Gastrocnemius medialis (tissue), 4 donors: ENCODE measurements around the gene SYTL5. TPM values are rescaled to one million over a fixed set of nuclear protein-coding genes. Genes with fewer than 3 reads are reported as not detected.

Experiments
- ATAC-seq, 2 donors: fragments of 150-250 bp; one replicate each; pipeline ENCODE4 v1.9.1; 2016
- DNase-seq, 2 donors: peaks; one replicate each; pipeline ENCODE4 v3.0.0-alpha.2; 2019
- H3K27ac ChIP-seq, 4 donors: fragments of 200-600 bp; sonication (generic); 1 replicate in 1 of 4; 2 replicates in 3 of 4; pipeline ENCODE4 v1.5.1; 2016 to 2018; ENCODE audit warnings: mild to moderate bottlenecking in 2 of 4, moderate library complexity in 1 of 4
- H3K27me3 ChIP-seq, 3 donors: fragments of 200-600 bp; sonication (generic) in 2 of 3; 1 replicate in 1 of 3; 2 replicates in 2 of 3; pipeline versions ENCODE4 v1.5.1 to v1.6.0; 2016 to 2019; ENCODE audit warnings: mild to moderate bottlenecking in 1 of 3, moderate library complexity in 1 of 3
- H3K36me3 ChIP-seq, 2 donors: fragments of 200-600 bp; sonication (generic) in 1 of 2; one replicate each; pipeline ENCODE4 v1.5.1; 2017 to 2018
- H3K4me1 ChIP-seq, 2 donors: fragments of 200-600 bp; sonication (generic) in 1 of 2; one replicate each; pipeline ENCODE4 v1.5.1; 2016 to 2017; ENCODE audit warnings: mild to moderate bottlenecking in 2 of 2
- H3K4me3 ChIP-seq, 4 donors: fragments of 200-600 bp; sonication (generic) in 3 of 4; 1 replicate in 1 of 4; 2 replicates in 3 of 4; pipeline ENCODE4 v1.5.1; 2016 to 2019; ENCODE audit warnings: mild to moderate bottlenecking in 2 of 4
- H3K9me3 ChIP-seq, 3 donors: fragments of 200-600 bp; sonication (generic) in 2 of 3; 1 replicate in 1 of 3; 2 replicates in 2 of 3; pipeline ENCODE4 v1.5.1; 2016 to 2019
- CTCF ChIP-seq, 5 experiments: fragments of 450-650 bp in 3 of 5; fragments of 200-600 bp in 2 of 5; sonication (generic) in 2 of 5; IDR thresholded peaks in 4 of 5; conservative IDR thresholded peaks in 1 of 5; 1 replicate in 4 of 5; 2 replicates in 1 of 5; pipeline ENCODE4 v1.5.1; 2016 to 2019; ENCODE audit warnings: antibody characterized with exemption in 5 of 5, mild to moderate bottlenecking in 3 of 5, moderate library complexity in 3 of 5
- POLR2A ChIP-seq, 2 donors: fragments of 450-650 bp; IDR thresholded peaks; one replicate each; pipeline ENCODE4 v1.6.1; 2017; ENCODE audit warnings: antibody characterized with exemption in 2 of 2, mild to moderate bottlenecking in 2 of 2, moderate library complexity in 2 of 2
- in situ Hi-C, 4 donors: fragments of 200-750 bp; cut with MboI; loops; one replicate each; pipeline versions ENCODE4 v1.15.0 to v1.8.0; 2017; ENCODE audit warnings: low sequenced_read_pairs in 4 of 4
- intact Hi-C: fragments of 100-400 bp; cut with DNase I; formaldehyde crosslinking; loops from one replicate; pipeline ENCODE4 v1.15.1; 2023; ENCODE audit warnings: low total_unique reads
- total RNA-seq, 4 donors: library from RNA; depleted of rRNA; stranded (reverse); fragments of >200 nt; gene quantifications; one replicate each; pipeline versions ENCODE4 v1.1.0 to v1.2.3, GENCODE V29; 2016

Gene SYTL5
- total RNA-seq, 4 donors from 2014 or later = not detected

- Histone ChIP-seq H3K36me3 (no peaks in the 10 kb centered on the region), H3K27ac (no peak overlapping the region), H3K27me3 (peaks cover 0 to 3% (median 0%) of the 10 kb centered on the region in 3 donors), H3K4me1 (no peaks in the 10 kb centered on the region), H3K9me3 (no peaks in the 10 kb centered on the region), H3K4me3 (no peak overlapping the region)
- ATAC-seq = no peak
- no peak for DNase-seq
- intact Hi-C loops = no loop called here
- TF ChIP-seq POLR2A (IDR thresholded peaks at IDR 0.05) = no peak
- TF ChIP-seq CTCF (IDR thresholded peaks at IDR 0.05 in 4 of 5, conservative IDR thresholded peaks at IDR 0.05 in 1 of 5) = no peak
- in situ Hi-C loops = no loop called here
These were observed 142.7 kb downstream of the SYTL5 start for GRCh38 chrX:38149016-38149415.

- Histone ChIP-seq H3K4me3 (no peak overlapping the region), H3K4me1 (no peaks in the 10 kb centered on the region), H3K36me3 (no peaks in the 10 kb centered on the region), H3K27me3 (peaks cover 0 to 3% (median 0%) of the 10 kb centered on the region in 3 donors), H3K9me3 (no peaks in the 10 kb centered on the region), H3K27ac (no peak overlapping the region)
- no peak for TF ChIP-seq POLR2A (IDR thresholded peaks at IDR 0.05)
- no peak for TF ChIP-seq CTCF (IDR thresholded peaks at IDR 0.05 in 4 of 5, conservative IDR thresholded peaks at IDR 0.05 in 1 of 5)
- in situ Hi-C loops = loop anchor here in 1 of 4 donors (25.0 kb wide), 1 partner anchor 239 kb away; no protein-coding TSS in a partner anchor
- ATAC-seq (no peak), DNase-seq (no peak)
- intact Hi-C loops = no loop called here
These were observed 144.6 kb downstream of the SYTL5 start for GRCh38 chrX:38150993-38151392.

GRCh38 chrX:38151441-38151840, 145.1 kb downstream of the SYTL5 start:
- no peaks in the 10 kb centered on the region for H3K9me3 ChIP-seq
- H3K27me3 ChIP-seq = peaks cover 0 to 3% (median 0%) of the 10 kb centered on the region in 3 donors
- DNase-seq = no peak
- in situ Hi-C loops (loop anchor here in 1 of 4 donors (25.0 kb wide), 1 partner anchor 239 kb away; no protein-coding TSS in a partner anchor), intact Hi-C loops (no loop called here)
- no peaks in the 10 kb centered on the region for H3K36me3 ChIP-seq
- no peaks in the 10 kb centered on the region for H3K4me1 ChIP-seq
- no peak overlapping the region for H3K27ac ChIP-seq
- ATAC-seq = no peak
- H3K4me3 ChIP-seq = no peak overlapping the region
- TF ChIP-seq POLR2A (IDR thresholded peaks at IDR 0.05) (no peak), CTCF (IDR thresholded peaks at IDR 0.05 in 4 of 5, conservative IDR thresholded peaks at IDR 0.05 in 1 of 5) (no peak)

GRCh38 chrX:38154340-38154739, 148.0 kb downstream of the SYTL5 start:
- Histone ChIP-seq H3K4me1 (no peaks in the 10 kb centered on the region), H3K27ac (no peak overlapping the region), H3K27me3 (peaks cover 0 to 3% (median 0%) of the 10 kb centered on the region in 3 donors), H3K36me3 (no peaks in the 10 kb centered on the region), H3K4me3 (no peak overlapping the region), H3K9me3 (no peaks in the 10 kb centered on the region)
- ATAC-seq (no peak), DNase-seq (no peak)
- intact Hi-C loops = no loop called here
- TF ChIP-seq CTCF (IDR thresholded peaks at IDR 0.05 in 4 of 5, conservative IDR thresholded peaks at IDR 0.05 in 1 of 5) (no peak), POLR2A (IDR thresholded peaks at IDR 0.05) (no peak)
- in situ Hi-C loops = loop anchor here in 1 of 4 donors (25.0 kb wide), 1 partner anchor 242 kb away; no protein-coding TSS in a partner anchor

GRCh38 chrX:38154818-38155217, 148.5 kb downstream of the SYTL5 start:
- Histone ChIP-seq H3K36me3 (no peaks in the 10 kb centered on the region), H3K4me1 (no peaks in the 10 kb centered on the region), H3K4me3 (no peak overlapping the region), H3K27ac (no peak overlapping the region), H3K27me3 (peaks cover 0 to 3% (median 0%) of the 10 kb centered on the region in 3 donors), H3K9me3 (no peaks in the 10 kb centered on the region)
- DNase-seq = no peak
- ATAC-seq = no peak
- in situ Hi-C loops (loop anchor here in 1 of 4 donors (25.0 kb wide), 1 partner anchor 243 kb away; no protein-coding TSS in a partner anchor), intact Hi-C loops (no loop called here)
- TF ChIP-seq CTCF (IDR thresholded peaks at IDR 0.05 in 4 of 5, conservative IDR thresholded peaks at IDR 0.05 in 1 of 5) (no peak), POLR2A (IDR thresholded peaks at IDR 0.05) (no peak)
